GM19372 (cell line): ENCODE data around the gene ATXN7L3.
A peak's percentile ranks its signal among the peaks of the same experiment; 100 is the strongest.

Experiments used
- ATAC-seq: cut with Tn5 transposase; IDR thresholded peaks from one replicate; pipeline ENCODE4 v1.9.1; 2021; ENCODE audit warnings: mild to moderate bottlenecking, low read depth, moderate library complexity; ENCODE audit not compliant: unreplicated experiment

The ATXN7L3 gene

DNA sequence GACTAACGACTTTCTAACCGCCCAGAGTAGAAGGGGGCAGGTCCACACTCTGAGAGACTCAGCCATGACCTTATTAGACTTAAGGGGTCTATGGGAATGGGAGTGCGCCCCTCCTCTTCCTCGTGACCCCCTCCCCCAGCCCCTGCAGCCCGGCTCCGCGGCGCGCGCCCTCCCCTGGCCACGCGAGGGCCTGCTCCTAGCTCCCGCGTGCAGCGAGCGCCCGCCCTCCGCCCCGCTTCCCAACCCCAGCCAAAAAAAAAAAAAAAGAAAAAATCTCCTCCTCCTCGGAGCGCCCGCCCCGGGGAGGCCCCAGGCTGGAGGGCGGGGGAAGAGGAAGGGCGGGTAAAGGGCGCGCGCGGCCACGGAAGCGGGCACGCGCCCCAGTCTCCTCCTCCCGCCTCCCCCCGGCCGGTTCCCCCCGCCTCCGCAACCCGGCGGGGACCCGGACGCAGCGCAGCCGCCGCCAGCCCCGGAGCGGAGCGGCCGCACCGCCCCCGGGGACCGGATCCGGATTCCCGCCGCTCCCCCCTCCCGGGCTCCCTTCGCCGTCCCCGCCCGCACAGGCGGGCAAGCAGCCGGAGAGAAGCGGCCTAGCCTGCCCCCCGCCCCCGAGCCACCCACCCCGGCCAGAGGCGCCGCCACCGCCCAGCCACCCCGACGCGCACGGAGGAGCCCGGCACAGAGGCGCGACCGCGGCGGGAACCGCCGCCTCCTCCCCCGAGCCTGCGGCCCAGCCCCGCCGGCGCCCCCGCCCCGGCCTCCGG is 18.8 kb upstream of the ATXN7L3 start:
- ATAC-seq, result peak; percentile 38

DNA sequence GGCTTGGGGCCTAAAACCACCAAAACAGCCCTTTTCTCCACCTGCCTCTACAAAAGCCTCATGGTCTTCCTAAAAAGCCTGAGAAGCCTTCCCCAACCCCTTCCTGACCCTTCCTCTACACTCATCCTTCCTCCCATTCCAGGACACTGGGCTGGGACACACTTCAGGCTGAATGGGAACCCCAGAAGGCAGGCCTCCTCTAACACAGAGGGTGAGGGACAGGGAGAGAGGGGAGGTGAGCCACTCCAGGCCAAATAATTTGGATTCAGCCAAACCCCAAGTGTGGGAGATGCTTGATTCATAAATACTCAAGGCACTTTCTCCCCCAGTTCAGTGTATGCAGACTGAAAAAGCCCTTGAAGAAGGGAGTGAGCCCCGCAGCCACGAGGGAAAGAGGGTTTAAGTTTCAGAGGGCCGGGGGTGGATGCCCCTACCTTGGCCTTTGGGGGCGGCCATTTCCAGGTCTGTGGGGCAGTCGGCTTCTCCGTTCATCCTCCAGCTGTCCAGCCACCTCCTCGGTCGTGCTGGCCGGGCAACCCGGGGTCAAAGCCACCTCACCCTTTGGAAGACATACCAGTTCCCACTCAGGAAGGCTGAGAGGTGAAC is 18.2 kb upstream of the ATXN7L3 start:
- no peak for ATAC-seq

DNA sequence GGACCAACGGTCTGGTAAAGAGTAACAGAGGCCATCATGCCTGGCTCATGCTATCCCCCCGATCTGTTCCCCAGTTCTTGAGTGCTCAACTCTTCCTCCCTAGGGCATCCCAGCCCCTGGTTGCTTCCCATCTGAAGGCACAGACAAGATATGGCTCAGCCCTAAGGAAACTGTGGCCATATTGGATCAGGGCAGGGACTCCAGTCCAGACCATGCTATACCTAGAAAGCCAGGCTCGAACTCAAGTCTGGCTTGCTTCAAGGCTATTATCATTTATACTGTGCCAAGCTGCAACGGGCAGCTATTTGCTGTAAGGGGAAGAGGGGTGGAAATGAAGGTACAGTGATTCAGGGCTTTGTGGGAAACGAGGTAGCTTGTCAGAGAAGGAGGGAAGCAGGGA is 17.0 kb upstream of the ATXN7L3 start:
- ATAC-seq, result no peak

DNA sequence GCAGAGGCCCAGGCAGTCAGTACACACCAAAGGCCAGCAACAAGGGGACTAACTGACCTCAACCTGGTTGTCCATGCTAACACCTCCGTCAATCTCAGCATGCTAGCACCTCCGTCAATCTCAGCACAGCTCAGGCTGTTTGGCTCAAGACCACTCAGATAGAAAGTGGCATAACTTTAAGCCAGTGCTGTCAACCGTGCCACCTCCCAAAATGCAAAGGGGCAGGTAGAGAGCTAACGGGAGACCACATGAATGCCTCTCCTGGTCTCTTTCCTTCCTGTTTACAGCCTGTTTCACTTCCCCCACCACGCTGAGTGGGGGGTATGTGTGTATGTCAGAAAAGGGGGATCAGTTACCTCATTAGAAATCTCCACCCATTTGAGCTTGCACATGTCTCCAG is 16.5 kb upstream of the ATXN7L3 start:
- ATAC-seq, result no peak

DNA sequence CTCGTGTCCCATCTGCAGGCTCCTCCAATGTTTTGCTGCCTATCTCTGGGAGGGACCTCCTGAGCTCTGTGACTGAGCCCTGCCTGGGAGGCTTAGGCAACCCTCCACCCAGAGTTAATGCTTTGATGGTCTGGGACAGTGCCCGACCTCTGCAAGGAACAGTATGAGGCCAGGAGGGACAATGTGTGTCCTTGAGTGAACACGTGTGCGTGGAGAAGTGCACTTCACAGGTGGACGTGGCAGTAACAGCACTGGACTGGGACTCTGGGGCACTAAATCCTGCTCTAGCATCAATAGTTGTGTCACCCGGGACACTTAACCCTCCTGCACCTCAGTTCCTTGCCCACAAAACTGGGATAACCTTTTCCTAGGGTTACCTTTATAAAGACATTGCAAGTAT is 15.2 kb upstream of the ATXN7L3 start:
- ATAC-seq, result no peak

DNA sequence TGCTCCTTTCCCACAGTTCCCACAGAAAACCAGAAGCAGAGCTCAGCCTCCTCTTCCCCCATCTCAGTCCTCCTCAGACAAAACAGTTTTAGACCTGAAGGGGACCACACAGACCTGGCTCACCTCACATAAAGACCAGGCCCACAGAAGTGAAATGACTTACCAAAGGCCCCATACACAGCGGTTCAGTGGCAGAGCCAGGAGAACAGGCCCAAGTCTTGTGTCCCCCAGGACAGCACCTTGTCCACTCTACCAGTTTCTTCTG is 14.5 kb upstream of the ATXN7L3 start:
- no peak for ATAC-seq

DNA sequence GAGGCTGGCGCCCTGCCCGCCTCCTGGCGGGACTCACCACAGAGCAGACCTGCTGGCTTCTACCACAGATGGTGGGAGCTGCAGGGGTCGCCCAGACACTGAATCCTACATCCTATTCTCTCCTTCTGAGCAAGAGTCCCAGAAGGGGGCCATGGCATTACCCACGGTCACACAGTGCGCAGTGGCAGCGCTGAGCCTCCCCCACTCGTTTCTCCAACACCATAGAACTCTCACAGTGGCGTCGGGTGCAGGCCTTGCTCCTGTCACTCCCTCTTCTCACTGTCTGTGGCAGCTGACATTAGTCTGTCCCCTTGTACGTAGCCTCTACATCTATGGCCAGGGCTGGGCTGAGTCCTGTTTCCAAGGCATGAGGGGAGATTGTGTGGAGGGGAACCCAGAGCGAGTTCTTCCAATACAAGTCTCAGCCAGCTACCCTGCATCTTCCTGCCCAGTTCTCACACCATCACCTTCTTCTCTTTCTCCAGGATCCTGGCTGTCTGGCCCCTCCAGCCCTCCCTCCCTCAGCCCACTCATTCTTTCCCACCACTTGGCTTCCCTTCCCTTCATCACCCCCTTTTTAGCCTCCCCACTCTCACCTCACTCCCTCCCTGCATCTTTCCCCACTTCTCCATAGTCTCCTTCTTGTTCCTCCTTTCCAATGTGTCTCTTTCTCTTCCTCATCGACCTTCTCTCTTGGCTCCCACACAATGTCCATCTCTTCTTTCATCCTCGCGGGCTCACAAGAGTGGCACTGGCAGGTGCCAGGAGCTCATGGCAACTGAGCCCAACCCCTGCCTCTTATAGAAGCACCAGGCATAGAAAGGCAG is 13.9 kb upstream of the ATXN7L3 start:
- no peak for ATAC-seq

DNA sequence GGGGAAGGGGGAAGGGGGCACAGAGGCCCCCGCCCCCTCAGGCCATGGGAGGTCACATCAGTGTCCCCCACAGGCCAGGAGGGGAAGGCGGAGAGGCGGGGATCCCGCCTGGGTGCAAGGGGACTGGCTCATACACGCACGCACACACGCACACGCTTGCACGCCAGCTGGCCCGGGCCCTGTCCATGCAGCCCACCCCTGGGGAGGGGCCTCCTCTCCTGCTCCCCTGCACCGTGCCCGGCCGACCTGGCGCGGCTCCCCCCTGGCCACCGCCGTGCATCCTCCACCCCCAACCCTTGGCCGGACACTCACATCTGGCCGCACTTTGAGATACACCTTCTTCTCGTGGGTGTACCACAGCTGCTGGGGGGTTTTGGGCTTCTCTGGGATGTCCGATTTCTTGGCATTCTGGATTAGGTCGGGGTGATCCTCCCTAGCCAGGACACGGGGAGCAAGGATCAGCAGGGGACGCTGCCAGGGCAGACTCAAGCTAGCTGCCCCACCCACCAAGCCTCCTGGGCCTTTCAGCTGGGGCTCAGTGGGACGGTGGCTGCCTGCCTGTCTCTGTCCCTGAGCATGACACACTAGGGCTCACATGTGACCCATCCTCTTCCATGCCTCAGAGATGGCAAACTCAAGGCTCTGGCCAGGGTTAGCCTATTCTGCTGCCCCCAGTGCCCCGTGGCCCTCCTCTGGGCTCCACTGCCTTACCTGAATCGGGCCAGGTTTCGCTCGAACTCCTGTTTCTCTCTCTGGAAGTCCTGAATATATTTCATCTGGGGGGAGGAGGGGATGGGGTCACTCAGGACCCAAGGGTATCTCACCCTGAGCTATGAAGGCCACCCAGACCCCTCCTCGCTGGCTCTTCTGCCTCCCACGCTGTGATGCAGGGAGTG is 13.1 kb upstream of the ATXN7L3 start:
- no peak for ATAC-seq

DNA sequence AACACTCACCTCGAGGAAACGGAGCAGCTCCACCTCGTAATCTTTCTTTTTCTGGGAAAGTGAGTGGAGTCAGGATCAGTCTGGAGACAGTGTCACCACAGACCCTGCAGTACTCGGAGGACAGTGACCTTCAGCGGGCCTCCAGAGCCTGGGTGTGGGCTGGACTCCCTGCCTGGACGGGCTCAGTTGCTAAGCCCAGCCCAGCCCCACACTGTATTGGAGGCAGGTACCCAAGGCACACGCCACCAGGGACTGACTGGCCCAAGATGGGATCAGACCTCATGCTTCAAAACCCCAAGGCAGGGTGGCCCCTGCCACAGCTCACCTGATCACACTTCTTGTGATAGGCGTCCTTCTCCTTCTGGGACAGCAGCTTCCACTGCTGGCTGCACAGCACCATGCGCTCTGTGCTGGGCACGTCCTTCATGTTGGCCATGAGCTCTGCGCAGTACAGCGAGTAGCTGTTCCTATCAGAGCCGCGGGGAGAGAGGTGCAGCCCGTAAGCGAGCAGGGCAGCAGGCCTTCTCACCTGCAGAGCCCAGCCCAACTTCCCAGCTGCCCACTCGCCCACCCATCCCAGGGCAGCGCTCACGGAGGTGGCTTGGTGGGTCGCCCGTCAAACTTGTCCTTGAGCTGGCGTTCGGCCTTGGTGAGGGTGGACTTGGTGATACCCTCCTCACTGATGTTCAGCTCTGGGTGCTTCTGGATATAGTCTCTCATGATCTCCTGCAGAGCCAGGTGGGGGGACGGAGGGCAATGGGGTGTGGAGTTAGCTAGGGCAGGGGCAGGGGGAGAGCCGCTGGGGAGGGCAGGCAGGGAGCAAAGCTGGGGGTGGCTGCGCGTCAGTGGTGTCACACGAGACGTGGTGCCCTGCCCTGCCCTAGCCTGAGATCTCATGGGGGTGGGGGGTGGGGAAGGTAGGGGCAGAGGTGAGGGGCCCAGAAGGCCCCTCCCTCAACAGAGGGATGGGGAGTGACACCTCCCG is 11.9 kb upstream of the ATXN7L3 start:
- ATAC-seq, result no peak

DNA sequence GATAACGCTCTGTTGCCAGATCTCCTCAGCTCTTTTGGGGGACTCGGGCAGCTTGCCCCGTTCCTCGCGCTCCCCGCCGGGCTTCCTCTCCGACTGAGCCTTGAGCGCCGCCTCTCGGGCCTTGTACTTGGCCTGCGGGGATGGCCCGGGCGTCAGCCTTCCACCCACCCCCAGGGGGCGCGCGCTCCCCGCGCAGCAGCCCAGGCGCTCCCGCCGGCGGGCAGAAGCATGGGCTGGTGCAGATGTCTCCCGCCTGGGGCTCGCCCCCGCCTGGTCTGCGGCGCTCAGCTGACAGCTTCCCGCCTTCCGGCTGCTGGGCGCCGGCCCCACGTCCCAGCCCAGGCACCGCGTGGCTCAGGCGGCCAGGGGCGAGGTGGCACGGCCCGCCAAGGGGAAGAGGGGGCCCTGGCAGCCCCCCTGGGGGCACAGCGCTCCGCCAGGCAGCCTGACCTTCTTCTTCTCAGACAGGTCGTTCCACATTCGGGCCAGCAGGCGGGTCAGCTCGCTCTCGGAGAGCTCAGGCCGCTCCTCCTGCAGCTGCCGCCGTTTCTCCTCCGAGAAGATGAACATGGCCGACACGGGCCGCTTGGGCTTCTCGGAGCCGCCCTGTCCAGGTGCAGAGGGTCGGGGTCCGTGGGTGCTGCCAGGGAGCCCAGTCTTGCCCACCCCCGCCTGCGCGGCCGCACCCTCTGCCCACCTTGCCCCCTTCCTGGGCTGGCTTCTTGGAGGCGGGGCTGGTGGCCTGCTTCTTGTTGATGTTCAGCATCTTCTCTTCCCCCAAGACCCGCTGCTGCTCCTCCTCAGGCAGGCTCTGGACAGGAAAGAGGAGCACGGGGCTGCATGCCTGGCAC is 10.9 kb upstream of the ATXN7L3 start:
- ATAC-seq, result peak; percentile 90

DNA sequence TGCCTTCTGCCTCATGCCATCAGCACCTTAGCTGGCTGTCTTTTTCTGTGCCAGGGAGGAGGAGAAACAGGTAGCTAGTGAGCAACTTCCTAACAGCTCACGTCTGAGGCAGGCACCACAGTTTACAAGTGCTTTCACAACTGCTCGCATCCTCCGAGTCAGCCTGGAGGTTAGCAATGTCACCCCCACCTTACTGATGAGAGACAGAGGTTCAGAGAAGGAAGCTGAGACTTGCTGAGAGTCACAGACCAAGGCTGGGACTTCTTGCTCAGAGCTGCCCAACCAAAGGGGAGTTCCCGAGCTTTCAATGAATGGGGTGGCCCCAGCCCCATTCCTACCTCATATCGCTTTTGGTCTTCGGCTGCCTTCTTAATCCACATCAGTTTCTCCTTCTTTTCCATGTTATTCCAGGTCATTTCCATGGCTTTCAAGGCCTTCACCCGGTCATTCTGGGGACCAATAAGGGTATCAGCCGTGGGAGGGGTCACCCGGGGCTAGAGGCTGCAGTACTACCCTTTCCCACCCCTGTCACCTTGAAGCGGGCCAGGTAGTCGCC is 10.2 kb upstream of the ATXN7L3 start:
- ATAC-seq, result no peak

DNA sequence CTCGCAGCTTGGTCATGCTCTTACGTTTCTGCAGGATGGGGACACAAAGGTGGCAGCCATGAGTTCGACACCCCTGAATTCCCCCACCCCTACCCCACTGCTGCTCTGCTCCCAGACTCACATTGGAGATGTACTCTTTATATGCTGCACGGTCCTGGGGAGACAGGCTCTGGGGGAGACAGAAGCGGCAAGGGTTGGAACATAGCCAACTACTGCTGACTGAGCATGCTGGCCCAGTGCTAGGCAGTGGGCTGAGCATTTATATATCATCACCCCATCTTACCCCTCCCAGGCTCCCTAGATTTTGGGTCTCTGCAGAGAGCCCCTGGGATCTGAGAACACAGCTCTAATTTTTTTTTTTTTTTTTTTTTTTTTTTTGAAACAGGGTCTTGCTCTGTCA is 8.1 kb upstream of the ATXN7L3 start:
- no peak for ATAC-seq

DNA sequence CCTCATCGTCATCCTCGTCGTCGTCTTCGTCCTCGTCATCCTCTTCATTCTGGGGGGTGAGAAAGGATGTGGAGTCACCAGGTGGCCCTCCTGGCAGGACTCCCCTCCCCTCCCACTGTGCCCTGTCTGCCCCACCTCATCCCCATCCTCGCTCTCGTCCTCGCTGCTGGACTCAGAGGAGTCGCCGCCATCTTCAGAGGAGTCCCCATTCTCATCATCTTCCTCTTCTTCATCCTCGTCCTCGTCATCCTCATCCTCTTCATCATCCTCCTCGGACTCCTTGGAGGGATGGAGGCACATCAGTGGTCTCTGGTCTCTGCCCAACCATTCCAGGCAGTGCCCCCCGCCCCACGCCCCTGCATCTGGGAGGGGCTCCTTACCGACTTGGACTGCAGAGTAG is 7.6 kb upstream of the ATXN7L3 start:
- ATAC-seq, result no peak

DNA sequence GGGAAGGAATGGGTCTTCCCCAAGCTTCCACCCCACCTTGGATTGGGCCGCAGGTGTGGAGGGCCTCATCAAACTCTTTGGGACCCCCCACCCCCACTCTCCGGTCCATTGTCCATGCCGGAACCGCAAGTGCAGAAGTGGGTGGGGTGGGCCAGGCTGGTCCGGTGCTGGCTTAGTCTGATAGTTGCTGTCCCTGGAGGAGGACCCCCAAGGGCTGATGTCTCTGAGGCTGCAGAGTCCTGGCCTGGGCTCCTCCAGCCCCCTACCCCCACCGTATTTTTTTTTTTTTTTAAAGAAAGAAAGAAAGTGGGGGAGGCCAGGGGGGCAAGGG is 7.1 kb upstream of the ATXN7L3 start:
- ATAC-seq, result no peak

DNA sequence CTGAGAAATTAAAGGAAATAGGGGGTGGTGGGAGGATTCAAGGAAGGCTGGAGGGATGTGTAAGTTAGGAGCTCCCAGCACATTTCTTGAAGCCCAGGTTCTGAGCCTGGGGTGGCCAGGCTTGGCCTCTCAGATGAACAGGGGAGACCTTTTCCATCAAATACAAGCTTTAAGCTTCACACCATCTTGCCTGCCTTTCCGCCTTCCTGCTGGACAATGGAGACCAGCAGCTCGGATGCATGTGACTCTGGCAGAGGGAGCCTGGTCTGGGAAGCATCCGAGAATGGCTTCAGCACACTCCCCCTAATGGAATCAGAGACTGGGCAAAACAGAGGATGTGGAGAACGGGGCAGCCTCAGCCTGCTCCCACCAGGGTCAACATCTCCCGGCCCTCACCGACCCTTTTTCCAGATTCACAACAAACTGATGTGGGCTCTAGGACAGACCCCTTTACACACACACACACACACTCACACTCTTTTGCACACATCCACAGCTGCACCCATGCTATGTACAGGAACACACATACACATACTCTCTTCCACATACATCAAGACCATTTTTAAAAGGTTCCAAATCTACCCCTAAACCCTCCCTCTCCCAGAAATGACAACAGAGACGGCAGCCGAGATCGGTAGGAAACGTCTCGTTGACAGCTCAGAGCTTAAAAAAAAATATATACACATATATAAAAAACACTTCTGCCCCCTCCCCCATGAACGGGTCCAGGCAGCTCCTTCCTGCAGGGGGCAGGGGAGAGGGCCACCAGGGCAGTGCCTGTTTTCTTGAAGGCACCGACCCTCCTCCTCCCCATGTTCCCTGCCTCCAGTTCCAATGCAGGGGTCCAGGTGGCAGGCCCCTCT is 6.5 kb upstream of the ATXN7L3 start:
- ATAC-seq, result no peak

DNA sequence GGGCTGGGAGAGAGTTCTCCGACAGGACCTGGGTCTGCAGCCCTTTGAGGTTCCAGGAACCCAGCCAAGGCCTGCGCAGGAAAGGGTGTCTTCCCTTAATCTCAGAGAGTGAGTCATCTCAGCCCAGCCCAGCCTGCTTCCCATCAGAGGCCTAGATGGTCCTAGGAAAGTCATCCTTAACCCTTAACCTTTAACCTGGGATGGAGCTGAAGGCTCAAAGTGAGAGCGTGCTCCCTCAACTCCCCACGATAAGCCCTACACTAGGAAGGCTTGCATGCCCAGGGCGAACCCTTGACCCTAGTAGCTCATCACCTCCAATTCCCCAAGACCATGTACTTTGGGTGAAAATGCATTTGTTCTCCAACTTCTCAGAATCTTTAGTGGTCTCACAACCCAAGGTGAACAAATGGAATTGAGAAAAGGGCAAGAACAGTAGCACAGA is 4.8 kb upstream of the ATXN7L3 start:
- ATAC-seq, result no peak

DNA sequence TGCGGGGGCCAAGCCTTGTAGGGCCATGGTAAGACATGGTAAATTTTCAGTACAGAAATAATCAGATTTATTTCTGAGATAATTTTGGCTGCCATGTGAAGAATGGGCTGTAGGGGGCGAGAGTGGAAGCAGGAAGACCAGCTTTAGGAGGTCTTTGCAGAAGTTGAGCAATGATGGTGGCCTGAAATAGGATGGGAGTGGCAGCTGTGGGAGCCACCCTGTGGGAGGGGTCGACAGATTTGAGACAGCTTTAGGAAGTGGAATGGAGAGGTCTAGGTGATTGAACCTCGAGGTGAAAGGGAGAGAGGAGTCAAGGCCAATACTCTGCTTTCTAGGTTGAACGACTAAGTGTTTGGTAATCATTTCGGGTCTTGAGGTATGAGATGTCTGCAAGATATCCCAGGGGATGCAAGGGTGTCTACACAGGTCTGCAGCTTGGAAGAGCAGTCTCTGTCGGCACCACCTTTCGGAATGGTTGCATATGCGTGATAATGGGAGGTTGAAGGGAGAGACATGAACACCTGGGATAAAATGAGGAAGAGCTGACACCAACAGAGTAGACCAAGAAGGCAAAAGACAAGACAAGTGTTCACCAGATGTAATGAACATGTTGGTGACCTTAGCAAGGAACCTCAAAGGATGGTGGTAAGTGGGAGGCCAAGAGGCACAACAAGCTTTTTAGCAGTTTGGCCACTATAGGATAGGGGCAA is 4.2 kb upstream of the ATXN7L3 start:
- no peak for ATAC-seq
